GM23338 (cell line): ENCODE measurements around the gene XPR1. TPM values are rescaled to one million over a fixed set of nuclear protein-coding genes. Genes with fewer than 3 reads are reported as not detected.

Experiments used
- ATAC-seq: fragments of 200-7000 bp; cut with Tn5 transposase; 3 replicates; pipeline ENCODE4 v1.9.1; 2020
- DNase-seq: peaks from one replicate; pipeline ENCODE4 v3.0.0-alpha.2; 2015; ENCODE audit warnings: low spot score
- H2AFZ ChIP-seq: fragments of 200-600 bp; sonication (generic); 2 replicates; pipeline ENCODE4 v1.8.0; 2016; ENCODE audit warnings: antibody characterized with exemption, mild to moderate bottlenecking, moderate library complexity
- H3F3A ChIP-seq: fragments of 200-600 bp; sonication (generic); replicated peaks from 2 replicates; pipeline ENCODE4 v1.8.0; 2017; ENCODE audit warnings: antibody characterized with exemption, mixed run types, low read depth
- H3K27ac ChIP-seq: fragments of 200-600 bp; sonication (generic); 2 replicates; pipeline ENCODE4 v1.6.1; 2016; ENCODE audit warnings: low read depth
- H3K27me3 ChIP-seq: fragments of 200-600 bp; sonication (generic); 2 replicates; pipeline ENCODE4 v1.8.0; 2016; ENCODE audit warnings: mild to moderate bottlenecking, mixed run types, moderate library complexity; ENCODE audit not compliant: insufficient read depth
- H3K36me3 ChIP-seq: fragments of 200-600 bp; sonication (generic); 2 replicates; pipeline ENCODE4 v1.8.0; 2016; ENCODE audit warnings: mild to moderate bottlenecking; ENCODE audit not compliant: insufficient read depth
- H3K4me1 ChIP-seq: fragments of 200-600 bp; sonication (generic); 2 replicates; pipeline ENCODE4 v1.8.0; 2016; ENCODE audit warnings: mild to moderate bottlenecking, moderate library complexity; ENCODE audit not compliant: insufficient read depth
- H3K4me2 ChIP-seq: fragments of 200-600 bp; sonication (generic); 2 replicates; pipeline ENCODE4 v1.7.1; 2017; ENCODE audit warnings: mixed run types
- H3K4me3 ChIP-seq: fragments of 200-600 bp; sonication (generic); 2 replicates; pipeline ENCODE4 v1.6.1; 2016; ENCODE audit warnings: mixed run types
- H3K79me2 ChIP-seq: fragments of 200-600 bp; sonication (generic); replicated peaks from 2 replicates; pipeline ENCODE4 v1.8.0; 2017; ENCODE audit warnings: mild to moderate bottlenecking; ENCODE audit not compliant: insufficient read depth
- H3K9me2 ChIP-seq: fragments of 200-600 bp; sonication (generic); 2 replicates; pipeline ENCODE4 v1.8.0; 2017; ENCODE audit not compliant: insufficient read depth
- H4K20me1 ChIP-seq: fragments of 200-600 bp; sonication (generic); replicated peaks from 2 replicates; pipeline ENCODE4 v1.8.0; 2017; ENCODE audit warnings: mild to moderate bottlenecking; ENCODE audit not compliant: insufficient read depth
- H3K27ac Mint-ChIP-seq: 2 replicates; pipeline ENCODE4 v1.8.0; 2020; ENCODE audit warnings: inconsistent platforms, mild to moderate bottlenecking, moderate library complexity, mixed read lengths
- H3K27me3 Mint-ChIP-seq: 3 replicates; pipeline ENCODE4 v1.8.0; 2022; ENCODE audit warnings: low read depth, mild to moderate bottlenecking, moderate library complexity, mixed read lengths, inconsistent platforms; ENCODE audit not compliant: insufficient read depth, poor library complexity
- H3K36me3 Mint-ChIP-seq: 3 replicates; pipeline ENCODE4 v1.8.0; 2021; ENCODE audit warnings: low read depth, mild to moderate bottlenecking, inconsistent platforms, moderate library complexity, mixed read lengths
- H3K4me1 Mint-ChIP-seq: 3 replicates; pipeline ENCODE4 v1.8.0; 2020; ENCODE audit warnings: mild to moderate bottlenecking, inconsistent platforms, mixed read lengths
- H3K4me3 Mint-ChIP-seq: 3 replicates; pipeline ENCODE4 v1.8.0; 2021; ENCODE audit warnings: moderate library complexity, mild to moderate bottlenecking, inconsistent platforms, mixed read lengths
- H3K9me3 Mint-ChIP-seq: 3 replicates; pipeline ENCODE4 v1.8.0; 2020; ENCODE audit warnings: moderate library complexity, mild to moderate bottlenecking, inconsistent platforms, mixed read lengths
- JUNB ChIP-seq: IDR thresholded peaks from one replicate; pipeline ENCODE4 v1.6.1; 2016; ENCODE audit warnings: antibody characterized with exemption; ENCODE audit not compliant: unreplicated experiment
- NANOG ChIP-seq: IDR thresholded peaks from 2 replicates; pipeline ENCODE4 v1.6.1; 2016; ENCODE audit warnings: antibody characterized with exemption, borderline replicate concordance
- ZNF114 ChIP-seq: fragments of 250-450 bp; sonication (Bioruptor Pico); IDR thresholded peaks from 2 replicates; pipeline ENCODE4 v1.5.0; 2020; ENCODE audit warnings: mild to moderate bottlenecking, moderate library complexity
- polyA plus RNA-seq: library from polyadenylated mRNA; unstranded; fragments of >200 nt; fragmentation: Nextera tagmentation; extraction: Ambion mirVana; gene quantifications from 2 replicates; pipeline ENCODE4 v1.2.1, GENCODE V29; 2016
- total RNA-seq: library from RNA; depleted of rRNA; stranded (reverse); fragments of >200 nt; shearing (Covaris generic); gene quantifications from 2 replicates; pipeline ENCODE4 v1.2.3, GENCODE V29; 2014
- TF ChIP-seq, protein P1 (sequence below): fragments of 250-450 bp; sonication (Bioruptor Pico); IDR thresholded peaks from 2 replicates; pipeline ENCODE4 v1.5.0; 2020; ENCODE audit warnings: mild to moderate bottlenecking, moderate library complexity
- TF ChIP-seq, protein P2 (sequence below): IDR thresholded peaks from 2 replicates; pipeline ENCODE4 v1.6.1; 2016; ENCODE audit warnings: antibody characterized with exemption

The XPR1 gene
- total and polyA plus RNA-seq, 2 experiments from 2014 or later = 9.3 to 38.1 TPM

DNA sequence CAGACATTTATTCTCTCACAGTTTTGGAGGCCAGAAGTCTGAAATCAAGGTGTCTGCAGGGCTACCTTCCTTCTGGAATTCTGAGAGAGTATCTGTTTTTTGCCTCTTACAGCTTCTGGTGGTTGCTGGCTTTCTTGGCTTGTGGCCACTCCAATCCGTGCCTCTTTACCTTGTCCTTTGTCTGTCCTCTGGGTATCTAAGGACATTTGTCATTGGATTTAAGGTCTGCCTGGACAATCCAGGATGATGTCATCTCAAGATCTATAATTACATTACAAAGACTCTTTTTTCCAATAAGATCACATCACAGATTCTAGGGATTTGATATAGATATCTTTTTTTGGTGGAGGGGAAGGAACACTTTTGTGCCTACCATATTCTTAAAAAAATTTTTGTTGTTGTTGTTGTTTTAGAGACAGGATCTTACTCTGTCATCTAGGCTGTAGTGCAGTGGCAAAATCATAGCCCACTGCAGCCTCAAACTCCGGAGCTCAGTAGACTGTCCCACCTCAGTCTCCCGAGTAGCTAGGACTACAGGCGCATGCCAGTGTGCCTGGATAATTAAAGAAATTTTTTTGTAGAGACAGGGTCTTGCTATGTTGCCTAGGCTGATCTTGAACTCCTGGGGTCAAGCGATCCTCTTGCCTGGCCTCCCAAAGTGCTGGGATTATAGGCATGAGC, 61.9 kb downstream of the XPR1 start (continued):
- TF ChIP-seq, protein P1, sequence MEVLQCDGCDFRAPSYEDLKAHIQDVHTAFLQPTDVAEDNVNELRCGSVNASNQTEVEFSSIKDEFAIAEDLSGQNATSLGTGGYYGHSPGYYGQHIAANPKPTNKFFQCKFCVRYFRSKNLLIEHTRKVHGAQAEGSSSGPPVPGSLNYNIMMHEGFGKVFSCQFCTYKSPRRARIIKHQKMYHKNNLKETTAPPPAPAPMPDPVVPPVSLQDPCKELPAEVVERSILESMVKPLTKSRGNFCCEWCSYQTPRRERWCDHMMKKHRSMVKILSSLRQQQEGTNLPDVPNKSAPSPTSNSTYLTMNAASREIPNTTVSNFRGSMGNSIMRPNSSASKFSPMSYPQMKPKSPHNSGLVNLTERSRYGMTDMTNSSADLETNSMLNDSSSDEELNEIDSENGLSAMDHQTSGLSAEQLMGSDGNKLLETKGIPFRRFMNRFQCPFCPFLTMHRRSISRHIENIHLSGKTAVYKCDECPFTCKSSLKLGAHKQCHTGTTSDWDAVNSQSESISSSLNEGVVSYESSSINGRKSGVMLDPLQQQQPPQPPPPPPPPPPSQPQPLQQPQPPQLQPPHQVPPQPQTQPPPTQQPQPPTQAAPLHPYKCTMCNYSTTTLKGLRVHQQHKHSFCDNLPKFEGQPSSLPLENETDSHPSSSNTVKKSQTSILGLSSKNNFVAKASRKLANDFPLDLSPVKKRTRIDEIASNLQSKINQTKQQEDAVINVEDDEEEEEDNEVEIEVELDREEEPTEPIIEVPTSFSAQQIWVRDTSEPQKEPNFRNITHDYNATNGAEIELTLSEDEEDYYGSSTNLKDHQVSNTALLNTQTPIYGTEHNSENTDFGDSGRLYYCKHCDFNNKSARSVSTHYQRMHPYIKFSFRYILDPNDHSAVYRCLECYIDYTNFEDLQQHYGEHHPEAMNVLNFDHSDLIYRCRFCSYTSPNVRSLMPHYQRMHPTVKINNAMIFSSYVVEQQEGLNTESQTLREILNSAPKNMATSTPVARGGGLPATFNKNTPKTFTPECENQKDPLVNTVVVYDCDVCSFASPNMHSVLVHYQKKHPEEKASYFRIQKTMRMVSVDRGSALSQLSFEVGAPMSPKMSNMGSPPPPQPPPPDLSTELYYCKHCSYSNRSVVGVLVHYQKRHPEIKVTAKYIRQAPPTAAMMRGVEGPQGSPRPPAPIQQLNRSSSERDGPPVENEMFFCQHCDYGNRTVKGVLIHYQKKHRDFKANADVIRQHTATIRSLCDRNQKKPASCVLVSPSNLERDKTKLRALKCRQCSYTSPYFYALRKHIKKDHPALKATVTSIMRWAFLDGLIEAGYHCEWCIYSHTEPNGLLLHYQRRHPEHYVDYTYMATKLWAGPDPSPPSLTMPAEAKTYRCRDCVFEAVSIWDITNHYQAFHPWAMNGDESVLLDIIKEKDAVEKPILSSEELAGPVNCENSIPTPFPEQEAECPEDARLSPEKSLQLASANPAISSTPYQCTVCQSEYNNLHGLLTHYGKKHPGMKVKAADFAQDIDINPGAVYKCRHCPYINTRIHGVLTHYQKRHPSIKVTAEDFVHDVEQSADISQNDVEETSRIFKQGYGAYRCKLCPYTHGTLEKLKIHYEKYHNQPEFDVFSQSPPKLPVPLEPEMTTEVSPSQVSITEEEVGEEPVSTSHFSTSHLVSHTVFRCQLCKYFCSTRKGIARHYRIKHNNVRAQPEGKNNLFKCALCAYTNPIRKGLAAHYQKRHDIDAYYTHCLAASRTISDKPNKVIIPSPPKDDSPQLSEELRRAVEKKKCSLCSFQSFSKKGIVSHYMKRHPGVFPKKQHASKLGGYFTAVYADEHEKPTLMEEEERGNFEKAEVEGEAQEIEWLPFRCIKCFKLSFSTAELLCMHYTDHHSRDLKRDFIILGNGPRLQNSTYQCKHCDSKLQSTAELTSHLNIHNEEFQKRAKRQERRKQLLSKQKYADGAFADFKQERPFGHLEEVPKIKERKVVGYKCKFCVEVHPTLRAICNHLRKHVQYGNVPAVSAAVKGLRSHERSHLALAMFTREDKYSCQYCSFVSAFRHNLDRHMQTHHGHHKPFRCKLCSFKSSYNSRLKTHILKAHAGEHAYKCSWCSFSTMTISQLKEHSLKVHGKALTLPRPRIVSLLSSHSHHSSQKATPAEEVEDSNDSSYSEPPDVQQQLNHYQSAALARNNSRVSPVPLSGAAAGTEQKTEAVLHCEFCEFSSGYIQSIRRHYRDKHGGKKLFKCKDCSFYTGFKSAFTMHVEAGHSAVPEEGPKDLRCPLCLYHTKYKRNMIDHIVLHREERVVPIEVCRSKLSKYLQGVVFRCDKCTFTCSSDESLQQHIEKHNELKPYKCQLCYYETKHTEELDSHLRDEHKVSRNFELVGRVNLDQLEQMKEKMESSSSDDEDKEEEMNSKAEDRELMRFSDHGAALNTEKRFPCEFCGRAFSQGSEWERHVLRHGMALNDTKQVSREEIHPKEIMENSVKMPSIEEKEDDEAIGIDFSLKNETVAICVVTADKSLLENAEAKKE (CRISPR knock-in tag) = no peak
- no peak for TF ChIP-seq ZNF114 (CRISPR knock-in tag)

DNA sequence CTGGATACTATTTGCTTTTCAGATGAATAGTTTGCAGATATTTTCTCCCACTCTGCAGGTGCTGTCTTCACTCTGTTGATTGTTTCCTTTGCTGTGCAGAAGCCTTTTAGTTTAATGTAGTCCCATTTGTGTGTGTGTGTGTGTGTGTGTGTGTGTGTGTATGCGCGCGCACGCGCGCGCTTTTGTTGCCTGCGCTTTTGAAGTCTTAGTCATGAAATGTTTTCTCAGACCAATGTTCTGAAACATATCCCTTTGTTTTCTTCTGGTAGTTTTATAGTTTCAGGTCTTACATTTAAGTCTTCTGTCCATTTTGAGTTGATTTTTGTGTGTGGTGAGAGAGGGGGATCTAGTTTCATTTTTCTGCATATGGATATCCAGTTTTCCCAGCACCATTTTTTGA, 63.5 kb downstream of the XPR1 start:
- H3K36me3 ChIP-seq = peaks cover 3% of the 10 kb centered on the region; the same call in 1 of the 2 replicates
- no peak overlapping the region for H3K27ac Mint-ChIP-seq
- H3K4me1 Mint-ChIP-seq = peaks cover 22% of the 10 kb centered on the region
- peaks cover 8% of the 10 kb centered on the region for H3K27me3 Mint-ChIP-seq
- H2AFZ ChIP-seq = no peak overlapping the region
- H3K9me2 ChIP-seq = no peaks in the 10 kb centered on the region
- no peak for ATAC-seq
- no peaks in the 10 kb centered on the region for H3K27me3 ChIP-seq
- H3K36me3 Mint-ChIP-seq = peaks cover 17% of the 10 kb centered on the region
- no peak overlapping the region for H3K4me2 ChIP-seq
- H3K27ac ChIP-seq = no peak overlapping the region
- H3K9me3 Mint-ChIP-seq = peaks cover 20% of the 10 kb centered on the region
- H3K4me3 ChIP-seq = no peak overlapping the region
- TF ChIP-seq JUNB = no peak
- TF ChIP-seq, protein P2, sequence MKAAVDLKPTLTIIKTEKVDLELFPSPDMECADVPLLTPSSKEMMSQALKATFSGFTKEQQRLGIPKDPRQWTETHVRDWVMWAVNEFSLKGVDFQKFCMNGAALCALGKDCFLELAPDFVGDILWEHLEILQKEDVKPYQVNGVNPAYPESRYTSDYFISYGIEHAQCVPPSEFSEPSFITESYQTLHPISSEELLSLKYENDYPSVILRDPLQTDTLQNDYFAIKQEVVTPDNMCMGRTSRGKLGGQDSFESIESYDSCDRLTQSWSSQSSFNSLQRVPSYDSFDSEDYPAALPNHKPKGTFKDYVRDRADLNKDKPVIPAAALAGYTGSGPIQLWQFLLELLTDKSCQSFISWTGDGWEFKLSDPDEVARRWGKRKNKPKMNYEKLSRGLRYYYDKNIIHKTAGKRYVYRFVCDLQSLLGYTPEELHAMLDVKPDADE = no peak
- TF ChIP-seq NANOG = no peak
- DNase-seq = no peak
- peaks cover 45% of the 10 kb centered on the region for H3K79me2 ChIP-seq
- no peak overlapping the region for H3K4me3 Mint-ChIP-seq
- peaks cover 16% of the 10 kb centered on the region for H3K4me1 ChIP-seq
- peaks cover 3% of the 10 kb centered on the region; the same call in 1 of the 2 replicates for H4K20me1 ChIP-seq
- no peaks in the 10 kb centered on the region for H3F3A ChIP-seq
